ENCODE data around the gene CACNA2D3.
A peak's percentile ranks its signal among the peaks of the same experiment; 100 is the strongest.

Gene CACNA2D3

DNA sequence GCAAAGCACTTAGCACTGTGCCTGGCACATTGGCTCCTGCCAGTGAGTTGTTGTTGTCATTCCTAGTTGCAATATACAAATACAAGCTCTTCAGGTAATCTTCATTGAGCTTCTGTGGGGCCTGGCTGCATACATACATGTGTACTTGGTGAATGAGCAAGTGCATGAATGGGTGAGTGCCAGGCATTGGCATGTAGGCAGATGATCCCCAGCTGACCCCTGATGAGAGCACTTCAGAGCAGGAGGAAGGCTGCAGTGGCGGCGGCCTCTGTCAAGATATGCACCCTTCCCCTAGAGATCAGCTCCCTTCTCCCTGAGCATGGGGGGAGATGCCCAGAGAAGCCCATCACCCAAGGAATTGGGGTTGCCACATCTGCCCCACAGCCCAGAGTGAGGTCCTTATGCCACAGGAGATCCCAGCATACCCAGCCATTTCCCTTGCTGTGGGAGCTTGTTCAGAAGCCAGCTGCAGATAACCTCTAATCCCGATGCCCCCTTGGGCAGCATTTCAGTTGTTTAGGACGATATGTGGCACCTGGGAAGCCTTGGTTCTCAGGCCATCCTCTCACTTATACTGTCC is 8.8 kb downstream of the CACNA2D3 start:
- no peak for DNase-seq

DNA sequence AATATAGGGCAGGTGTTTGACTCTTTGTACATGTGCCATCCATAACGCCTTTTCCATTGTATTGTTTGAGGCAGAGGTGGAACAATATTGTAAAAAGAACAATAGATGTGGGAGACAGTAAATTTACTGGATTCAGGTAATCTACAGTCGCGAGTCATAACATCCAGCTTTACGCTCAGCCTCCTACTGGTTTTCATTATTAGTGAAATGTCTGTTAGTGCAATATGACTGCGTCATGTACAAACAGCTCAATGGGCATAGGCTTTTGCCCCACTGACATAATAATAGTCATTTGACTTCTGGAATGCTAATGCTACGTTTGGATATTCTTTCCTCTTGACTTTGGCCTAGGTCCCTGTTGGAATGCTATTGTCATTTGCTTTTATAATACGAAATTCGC is 9.5 kb downstream of the CACNA2D3 start:
- DNase-seq: no peak

DNA sequence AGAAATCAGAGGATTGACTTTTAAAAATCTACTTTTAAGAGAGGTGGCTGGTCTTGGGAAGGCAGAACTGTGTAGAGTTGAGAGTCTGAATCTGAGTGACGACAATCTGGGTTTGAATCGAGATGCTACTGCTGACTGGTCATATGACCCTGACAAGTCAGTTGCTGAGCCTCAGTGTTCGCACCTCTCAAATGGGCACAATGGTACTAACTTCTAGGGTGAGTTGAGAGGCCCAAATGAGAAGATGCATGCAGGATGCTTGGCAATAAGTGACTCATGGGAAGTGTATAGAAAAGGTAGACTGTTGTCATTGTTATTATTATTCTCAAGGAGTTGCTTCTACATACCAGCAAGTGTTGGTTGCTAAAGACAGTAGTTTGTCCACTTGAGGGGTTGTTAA is 10.3 kb downstream of the CACNA2D3 start:
- no peak for DNase-seq

DNA sequence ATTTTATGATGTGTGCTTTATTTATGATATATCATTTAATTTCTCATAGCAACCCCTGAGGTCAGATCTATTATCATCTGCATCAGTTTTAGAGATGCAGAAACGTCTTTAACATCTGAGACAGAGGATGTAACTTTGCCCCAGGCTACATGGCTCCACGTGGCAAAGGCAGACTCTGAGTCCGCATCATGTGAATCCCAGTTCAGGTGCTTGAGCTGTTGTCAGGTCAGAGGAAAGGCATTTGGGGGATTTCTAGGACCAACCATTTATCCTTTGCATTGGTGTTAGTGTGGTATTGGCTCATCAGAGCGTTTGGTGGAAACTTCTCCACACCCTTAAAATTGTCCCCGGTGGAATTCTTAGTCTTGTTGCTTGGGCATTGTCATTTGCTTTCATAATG is 10.8 kb downstream of the CACNA2D3 start:
- no peak for DNase-seq

DNA sequence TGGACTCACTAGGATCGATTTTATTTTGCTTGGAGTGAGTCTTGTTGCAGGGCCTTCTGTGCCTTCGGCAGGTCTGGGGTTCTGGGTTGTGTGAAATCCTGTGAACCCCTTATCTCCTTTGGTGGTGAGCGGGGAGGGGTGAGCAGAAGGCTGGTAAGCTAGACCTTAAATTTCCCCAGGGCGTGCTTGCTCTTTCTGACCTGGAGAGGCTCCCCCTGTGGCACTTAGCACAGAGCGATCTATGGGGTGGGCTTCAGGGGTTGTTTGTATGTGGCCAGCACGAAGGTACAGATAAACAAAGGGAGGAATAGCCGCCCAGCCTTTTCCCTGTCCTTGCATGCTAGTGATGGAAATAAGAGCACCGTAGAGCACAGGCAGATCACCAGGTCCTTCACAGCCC is 11.8 kb downstream of the CACNA2D3 start:
- no peak for DNase-seq

DNA sequence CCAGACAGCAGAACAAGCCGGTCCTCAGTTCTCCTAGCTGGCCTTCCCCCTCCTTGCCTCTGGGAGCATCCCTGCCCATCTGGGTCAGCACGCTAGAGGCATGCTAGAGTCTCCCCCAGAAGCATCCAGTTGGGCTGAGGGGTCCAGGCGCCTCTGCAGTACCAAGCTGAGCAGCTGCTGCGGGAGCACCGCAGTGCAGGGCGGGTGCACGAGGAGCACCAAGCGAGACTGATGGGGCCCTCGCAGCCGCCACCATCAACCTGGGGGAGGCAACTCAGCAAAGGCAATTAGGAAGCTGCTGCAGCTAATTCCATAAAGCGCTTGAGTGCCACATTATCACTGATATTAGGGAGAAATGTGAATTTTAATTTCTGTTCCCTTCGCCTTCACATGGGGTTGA is 12.4 kb downstream of the CACNA2D3 start:
- DNase-seq: no peak

DNA sequence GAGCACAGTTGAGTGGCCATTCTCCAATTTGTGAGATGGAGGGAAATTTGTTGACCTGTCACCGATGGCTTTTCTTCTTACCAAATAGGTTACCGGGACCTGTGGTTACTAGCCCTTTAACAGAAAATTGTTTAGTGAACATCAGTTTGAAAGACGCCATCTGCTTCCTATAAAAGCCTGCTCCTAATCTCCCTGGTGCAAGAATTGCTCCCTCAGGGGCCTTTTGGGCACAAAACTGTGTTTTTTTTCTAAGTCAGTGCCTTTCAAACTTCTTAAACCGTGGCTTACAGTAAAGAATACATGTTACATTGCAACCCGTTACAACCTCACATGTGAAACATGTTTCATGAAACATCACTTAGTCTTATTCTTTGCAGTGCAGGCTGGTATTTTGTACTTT is 15.0 kb downstream of the CACNA2D3 start:
- no peak for DNase-seq

DNA sequence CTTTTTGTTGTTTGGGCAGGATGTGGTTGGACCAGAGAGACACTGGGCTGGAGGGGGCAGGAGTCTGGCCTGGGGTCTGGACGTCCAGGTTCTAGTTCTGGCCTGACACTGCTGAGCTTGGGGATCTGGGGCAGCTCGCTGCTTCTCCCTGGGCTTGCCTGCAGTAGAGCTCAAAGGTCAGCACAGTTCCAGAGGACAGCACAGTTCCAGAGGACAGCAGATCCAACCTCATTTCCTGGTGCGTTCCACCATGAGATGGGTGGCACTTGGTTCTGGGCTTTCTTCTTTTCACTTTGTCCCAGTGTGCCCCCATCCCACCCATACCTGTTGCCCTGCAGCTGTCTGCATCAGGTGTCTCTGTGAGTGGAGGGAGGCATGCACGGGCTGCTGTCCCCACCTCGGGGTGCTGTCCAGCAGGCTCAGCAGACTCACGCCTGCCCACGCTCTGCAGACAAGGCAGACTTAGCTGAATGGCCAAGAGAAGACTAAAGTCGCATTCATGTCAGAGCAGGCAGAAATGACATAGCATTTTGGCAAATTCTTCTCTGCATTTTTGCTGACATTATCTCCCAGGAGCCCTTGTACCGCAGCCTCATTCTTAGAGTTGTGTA is 16.7 kb downstream of the CACNA2D3 start:
- no peak for DNase-seq

DNA sequence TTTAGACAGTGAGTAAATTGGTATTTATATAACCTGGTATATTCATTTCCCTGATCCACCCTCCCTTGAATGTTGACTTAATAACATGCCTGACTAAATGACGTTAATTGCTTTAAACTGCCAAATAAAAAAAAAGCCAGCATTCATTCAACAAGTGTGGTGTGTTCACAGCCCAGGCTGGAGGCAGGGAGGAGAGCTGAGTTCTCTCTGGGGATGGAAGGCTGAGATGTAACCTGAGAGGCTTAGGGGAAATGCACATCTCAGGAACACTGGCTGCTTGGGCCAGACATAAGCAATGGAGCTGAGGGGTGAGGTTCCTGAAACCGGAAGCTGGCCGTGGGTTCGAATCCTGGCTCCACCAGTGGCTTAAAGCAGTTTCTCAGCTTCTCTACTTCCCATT is 17.3 kb downstream of the CACNA2D3 start:
- no peak for DNase-seq

DNA sequence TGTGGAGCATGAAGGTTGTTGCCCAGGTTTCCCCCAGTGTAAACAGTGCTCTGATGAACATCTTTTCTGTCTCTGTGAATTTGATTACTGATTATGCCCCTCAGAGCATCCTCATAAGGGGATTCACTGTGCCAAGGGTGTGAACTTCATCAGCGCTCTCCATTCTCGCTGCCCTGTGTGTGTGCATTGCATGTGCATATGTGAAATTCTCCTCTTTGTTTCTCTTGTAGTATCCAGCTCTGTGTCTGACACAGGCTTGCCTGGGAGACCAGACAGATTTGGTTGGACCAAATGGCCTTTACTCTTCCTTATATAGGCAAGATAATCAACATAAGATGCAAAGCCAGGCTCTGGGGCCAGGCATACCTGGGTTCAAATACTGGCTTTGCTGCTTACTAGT is 21.9 kb downstream of the CACNA2D3 start:
- DNase-seq: no peak

DNA sequence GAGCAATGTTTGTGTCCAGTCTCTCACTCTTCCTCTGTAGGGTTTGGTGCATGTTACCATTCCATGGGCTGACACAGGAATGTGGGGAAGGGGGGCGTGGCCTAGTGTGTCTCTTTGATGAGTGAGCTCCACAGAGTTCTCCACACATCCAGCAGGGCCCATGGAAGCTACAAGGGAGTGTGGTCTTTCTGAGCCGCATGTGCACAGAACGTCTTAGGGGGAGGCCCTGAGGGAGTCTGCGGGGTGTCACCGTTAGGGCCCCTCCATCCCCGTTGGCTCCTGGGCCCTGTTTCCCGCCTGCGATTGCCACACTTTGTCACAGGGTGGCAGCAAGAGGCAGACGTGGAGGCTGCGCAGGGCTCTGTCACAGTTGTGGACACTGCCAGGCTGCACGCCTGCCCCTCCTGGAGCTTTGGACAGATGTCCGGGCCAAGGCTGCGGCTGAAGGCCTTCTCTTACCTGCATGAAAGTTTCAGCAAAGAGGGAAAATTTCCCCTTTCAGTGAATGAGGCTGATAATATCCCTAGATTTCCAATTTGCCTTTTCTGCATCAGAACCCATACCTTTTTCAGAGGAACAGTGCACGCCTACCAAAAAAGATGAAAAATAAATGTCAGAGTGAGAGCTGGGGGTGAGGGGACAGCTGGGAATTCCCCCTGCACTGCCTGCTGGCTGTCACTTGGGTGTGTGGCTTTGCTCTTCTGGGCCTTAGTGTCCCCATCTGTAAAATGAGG is 24.3 kb downstream of the CACNA2D3 start:
- DNase-seq: peak; percentile 7

DNA sequence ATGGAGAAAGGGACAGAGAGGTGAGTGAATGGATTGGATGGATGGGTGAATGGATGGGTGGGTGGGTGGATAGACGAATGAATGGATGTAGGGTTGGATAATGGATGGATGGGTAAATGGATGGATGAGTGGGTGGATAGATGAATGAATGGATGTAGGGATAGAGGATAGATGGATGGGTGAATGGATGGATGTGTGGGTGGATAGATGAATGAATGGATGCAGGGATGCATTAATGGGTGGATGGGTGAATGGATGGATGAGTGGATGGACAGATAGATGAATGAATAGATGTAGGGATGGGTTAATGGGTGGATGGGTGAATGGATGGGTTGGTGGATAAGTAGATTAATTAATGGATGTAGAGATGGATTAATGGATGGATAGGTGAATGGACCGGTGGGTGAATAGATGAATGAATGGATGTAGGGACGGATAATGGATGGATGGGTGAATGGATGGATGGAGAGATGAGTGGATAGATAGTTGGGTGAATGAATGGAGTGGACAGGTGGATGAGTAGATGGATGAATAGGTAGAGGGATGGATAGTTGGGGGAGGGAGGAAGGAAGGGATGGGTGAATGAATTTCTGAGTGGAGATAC is 28.6 kb downstream of the CACNA2D3 start:
- no peak for DNase-seq

DNA sequence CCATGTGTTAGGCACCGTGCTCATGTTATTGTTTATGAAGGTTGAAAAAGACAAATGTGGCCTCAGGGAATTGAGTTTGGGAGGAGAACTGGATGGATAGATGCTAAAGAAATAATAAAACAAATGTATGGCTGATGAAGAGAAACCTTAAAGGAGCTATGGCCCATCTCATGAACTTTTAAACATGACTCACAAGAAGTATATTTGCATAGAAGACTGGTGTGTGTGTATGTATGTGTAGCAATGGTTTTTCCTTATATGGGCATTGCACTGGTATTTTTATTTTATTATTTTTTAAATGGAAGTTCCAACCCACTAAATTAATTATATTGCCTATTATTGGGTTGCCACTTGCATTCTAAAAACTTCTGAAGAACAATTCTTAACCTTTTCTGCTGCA is 31.1 kb downstream of the CACNA2D3 start:
- no peak for DNase-seq

DNA sequence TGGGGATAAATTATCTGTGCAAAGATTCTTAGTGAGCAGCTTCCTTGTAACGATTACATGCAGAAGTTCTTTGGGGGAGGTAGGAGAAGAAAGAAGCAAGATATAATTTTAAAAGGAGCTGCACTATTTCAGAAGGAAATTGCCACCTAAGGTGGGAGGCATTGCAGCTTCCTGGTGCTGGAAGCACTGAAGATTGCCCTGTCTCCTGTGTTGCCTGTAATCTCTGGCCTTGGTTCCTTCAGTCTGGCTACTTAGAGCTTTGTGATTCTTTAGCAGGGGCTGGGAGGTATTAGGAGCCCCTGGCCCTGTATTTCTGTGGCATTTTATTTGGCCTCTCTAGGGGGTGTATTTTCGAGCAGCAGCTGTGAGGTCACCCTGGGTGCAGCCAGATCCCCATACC is 35.5 kb downstream of the CACNA2D3 start:
- DNase-seq: no peak

DNA sequence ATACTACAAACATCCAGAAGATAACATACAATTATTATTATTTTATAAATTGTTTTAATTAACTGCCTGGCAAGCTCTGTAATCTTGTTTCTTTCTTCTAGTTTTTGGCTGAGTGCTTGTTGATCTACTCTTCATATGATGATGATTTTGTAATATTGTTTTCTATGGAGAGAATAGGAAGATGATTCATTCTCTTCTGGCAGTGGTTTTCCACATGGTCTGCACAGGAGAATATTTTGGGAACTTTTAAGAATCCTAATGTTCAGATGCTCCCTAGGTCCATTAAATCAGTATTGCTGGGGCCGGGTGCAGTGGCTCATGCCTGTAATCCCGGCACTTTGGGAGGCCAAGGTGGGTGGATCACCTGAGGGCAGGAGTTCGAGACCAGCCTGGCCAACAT is 37.6 kb downstream of the CACNA2D3 start:
- DNase-seq: no peak

DNA sequence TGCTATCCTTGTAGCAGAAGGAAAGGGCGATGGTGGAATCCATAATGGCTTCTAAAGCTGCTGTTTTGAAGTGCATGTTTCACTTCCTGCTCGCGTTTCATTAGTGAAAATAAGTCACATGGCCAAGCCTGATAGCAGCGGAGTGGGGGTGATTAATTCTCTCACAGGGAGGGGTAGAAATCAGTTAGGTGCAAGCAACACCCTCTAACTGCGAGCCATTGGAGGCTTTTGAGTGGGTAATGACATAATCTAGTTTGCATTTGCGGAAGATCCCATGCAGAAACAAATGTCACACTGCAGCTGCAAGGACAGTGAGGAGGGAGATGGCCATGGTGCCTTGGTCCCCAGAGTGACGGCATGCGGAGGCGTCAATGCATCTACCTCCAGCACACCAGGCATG is 41.1 kb downstream of the CACNA2D3 start:
- DNase-seq: no peak

DNA sequence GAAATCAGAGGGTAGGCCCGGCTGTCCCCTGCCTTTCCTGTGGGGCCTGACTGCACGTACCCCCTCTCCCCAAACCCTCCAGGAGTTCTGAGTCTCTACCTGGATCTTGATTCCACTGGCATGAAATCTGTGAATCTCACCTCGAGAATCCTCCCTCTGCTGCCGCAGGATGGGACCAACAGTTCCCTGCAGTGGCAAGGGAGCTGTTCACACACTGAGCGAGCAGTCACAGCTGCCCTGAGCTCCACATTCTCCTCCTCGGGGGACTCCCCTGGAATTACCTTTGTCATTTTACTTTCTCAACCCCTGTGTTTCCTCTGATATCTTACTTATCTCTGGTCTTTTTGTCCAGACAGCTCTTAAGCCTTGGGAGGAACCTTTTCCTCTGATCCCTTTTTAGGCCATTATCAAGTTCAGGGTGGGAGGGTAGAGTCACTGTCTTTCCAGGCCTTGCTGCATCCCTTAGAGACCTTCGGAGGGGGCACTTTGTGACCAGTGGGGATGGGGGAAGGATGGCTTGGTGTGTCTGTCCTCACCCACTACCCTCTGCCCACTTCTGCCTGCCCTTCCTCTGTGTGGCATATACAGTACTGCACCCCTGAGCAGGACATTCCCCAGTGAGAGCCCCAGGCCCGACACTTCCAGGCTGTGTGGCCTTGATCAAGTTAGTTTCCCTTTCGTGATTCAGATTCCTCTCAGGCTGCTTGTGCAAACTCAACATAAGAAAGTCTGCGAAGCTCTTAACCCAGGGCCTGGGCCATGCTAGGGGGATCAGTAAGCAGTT is 42.0 kb downstream of the CACNA2D3 start:
- no peak for DNase-seq

DNA sequence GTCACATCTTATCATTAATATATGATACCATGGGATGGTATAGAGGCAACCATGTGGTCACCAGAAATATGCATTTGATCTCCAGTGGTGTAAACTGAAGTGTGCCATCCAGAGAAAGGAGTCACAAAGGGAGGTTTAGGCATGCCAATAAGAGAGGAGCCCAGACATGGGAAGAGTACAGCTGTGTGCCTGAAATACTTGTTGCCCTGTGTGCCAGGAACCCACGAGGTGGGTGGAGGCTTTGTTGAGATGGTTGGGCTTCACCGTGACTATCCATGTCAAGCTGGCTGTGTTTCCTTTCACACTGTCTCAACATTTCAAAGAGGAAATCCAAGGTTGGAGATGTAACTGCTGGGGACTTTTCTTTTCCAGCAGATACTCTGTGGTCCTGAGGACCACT is 43.5 kb downstream of the CACNA2D3 start:
- no peak for DNase-seq

DNA sequence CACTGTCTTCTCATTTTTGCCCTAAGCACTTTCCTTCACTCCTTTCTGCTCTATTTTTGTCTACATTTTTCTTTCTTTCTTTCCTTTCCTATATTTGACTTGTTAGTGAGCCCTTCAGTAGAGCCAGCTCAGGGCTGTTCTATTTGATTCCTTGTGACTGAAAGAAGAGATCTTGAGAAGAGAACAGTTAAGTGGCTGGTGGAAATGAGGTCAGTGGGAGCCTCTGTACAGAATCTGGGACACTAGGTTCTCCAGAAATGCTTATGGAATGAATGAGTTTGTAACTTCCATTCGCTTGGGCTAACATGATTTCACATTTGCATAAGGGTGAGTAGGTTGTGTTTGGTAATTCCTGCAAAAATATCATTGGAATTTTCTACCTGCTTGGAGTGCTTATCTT is 45.6 kb downstream of the CACNA2D3 start:
- no peak for DNase-seq

DNA sequence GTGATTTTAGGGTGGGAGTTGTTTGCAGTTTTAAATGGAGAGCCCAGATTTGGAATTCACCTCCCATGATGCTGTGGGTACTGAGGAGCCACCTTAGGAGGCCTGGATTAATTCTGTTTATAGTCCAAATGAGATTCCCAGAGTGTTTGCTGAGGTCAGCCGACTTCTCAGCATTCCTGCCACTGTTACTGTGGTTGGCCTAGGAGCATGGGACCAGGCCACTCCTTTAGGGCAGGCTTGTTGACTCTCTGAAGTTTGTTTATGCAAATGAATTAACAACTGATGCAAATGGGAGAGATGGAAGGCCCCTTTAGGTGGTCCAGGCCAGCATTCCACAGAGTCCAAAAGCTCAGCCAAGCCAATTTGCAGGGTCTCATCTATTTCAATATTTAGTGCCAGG is 46.1 kb downstream of the CACNA2D3 start:
- DNase-seq: no peak

DNA sequence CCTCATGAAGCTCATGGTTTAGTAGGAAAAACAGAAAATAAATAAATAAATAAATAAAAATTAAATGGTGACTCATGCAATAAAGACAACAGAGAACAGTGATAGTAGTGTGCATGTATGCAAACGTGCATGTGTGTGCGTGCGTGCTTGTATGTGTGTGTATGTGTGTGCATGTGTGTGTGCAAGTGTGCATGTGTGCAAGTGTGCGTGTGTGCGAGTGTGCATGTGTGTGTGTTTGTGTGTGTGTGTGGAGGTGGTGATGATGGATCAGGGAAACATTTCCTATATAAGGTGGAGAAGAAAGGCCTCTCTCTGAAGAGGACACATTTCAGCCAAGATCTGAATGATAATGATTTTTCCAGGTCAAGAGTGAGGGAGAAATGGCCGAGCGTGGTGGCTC is 47.2 kb downstream of the CACNA2D3 start:
- no peak for DNase-seq

DNA sequence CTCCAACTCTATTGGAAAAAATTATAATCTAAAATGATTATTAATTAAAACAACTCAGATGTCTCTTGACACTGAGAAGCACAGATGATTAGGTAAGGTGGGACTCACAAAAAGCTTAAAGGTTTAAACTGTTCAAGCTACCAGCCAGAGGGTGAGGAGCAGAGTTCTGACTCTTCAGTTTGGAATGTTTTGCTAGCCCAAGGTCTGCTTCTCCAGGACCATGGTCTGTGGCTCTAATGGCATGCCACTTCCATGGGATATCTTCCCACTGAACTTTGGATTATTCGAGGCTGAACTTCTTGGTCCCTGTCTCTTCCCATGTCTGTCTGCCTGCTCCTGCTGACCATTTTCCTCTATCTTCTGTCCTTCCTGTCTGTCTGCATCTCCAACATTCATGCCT is 49.2 kb downstream of the CACNA2D3 start:
- no peak for DNase-seq

DNA sequence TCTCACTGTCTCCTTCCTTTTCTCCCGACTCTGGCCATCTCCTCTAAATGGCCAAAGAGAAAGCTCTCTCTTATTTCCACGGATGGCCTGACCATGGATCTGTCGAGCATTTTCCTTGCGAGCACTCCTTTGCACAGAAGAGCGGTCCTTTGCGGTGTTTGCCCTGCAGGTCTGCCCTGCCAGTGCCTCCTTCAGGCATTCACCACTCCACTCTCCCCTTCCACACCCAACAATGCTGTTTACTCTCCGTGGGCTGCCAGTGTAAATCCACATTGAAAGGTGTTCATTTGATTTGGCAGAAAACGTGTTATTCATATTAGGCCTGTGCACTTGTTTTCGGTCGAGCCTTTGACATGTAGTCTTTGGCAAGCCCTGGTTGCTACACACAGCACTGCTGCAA is 49.6 kb downstream of the CACNA2D3 start:
- no peak for DNase-seq

DNA sequence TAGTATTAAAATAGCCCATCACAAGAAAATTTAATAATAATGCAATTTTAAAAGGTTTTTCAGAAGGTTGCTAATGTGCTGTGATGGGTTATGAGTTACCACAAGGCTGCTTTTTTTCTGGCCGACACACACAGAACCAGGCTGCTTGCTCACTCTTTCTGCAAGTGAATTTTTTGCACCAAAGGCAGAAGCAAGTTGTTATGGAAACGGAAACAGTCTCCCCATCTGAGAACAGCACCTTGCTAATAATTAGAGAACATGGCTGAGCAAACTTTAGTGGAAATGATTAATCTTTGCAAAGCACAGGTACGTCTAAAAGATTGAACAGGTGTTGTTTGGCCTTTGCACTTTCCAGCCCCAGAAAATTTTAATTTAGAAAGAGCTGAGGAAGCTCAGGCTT is 51.0 kb downstream of the CACNA2D3 start:
- DNase-seq: no peak
